Posterior vena cava (tissue), 2 donors: Measurements from ENCODE around the gene FN3KRP. TPM values are rescaled to one million over a fixed set of nuclear protein-coding genes. Genes with fewer than 3 reads are reported as not detected.
"Not testable (repeated sequence)": the region's sequence is repeated elsewhere in the genome, so short reads cannot be mapped to it uniquely, and the experiment has no call there.

Experiments used
- DNase-seq: peaks from one replicate; pipeline ENCODE4 v3.0.0-alpha.2; 2020; ENCODE audit warnings: low spot score
- intact Hi-C, 2 donors: fragments of 100-400 bp; cut with DNase I; formaldehyde crosslinking; loops; one replicate each; pipeline versions ENCODE4 v1.14.1 to v1.14.2; 2022 to 2023
- microRNA-seq, 2 donors: library from miRNA; unstranded; fragments of <30 nt; microRNA quantifications; one replicate each; pipeline ENCODE4 v1.2.0, GENCODE V29; 2020 to 2021; ENCODE audit warnings: borderline microRNAs expressed in 2 of 2
- total RNA-seq, 2 donors: library from RNA; stranded (reverse); fragmentation: NEBNext Ultra II Directional; extraction: Animal tissue kit (Norgen Biotek cat#: 25700); gene quantifications; one replicate each; pipeline ENCODE4 v1.2.1, GENCODE V29; 2021
- donor health status: DM: yes; HTN: yes; CAD: no.
- donor health status: DM: yes; HTN: yes; CAD: no.

FN3KRP gene
- total RNA-seq, 2 donors from 2014 or later = 18.5 to 19.5 TPM

GRCh38 chr17:82756166-82756565, 39.7 kb downstream of the FN3KRP start:
- no peak for DNase-seq
- intact Hi-C loops = no loop called here

GRCh38 chr17:82765371-82765770, 48.9 kb downstream of the FN3KRP start:
- no peak for DNase-seq
- intact Hi-C loops = no loop called here

- no peak for DNase-seq
Observed at GRCh38 chr17:82767041-82767754, 50.7 kb downstream of the FN3KRP start.

GRCh38 chr17:82769041-82769440, 52.5 kb downstream of the FN3KRP start:
- DNase-seq = no peak
- intact Hi-C loops = no loop called here

More at GRCh38 chr17:82767041-82767754, 50.7 kb downstream of the FN3KRP start:
- intact Hi-C loops = no loop called here

GRCh38 chr17:82772026-82772425, 55.5 kb downstream of the FN3KRP start:
- intact Hi-C loops = loop anchor here in 1 of 2 donors (10.0 kb wide), 1 partner anchor 417 kb away; the partner anchor contains the start of gene TEX19
- no peak for DNase-seq

- intact Hi-C loops = loop anchor here in 1 of 2 donors (10.0 kb wide), 1 partner anchor 420 kb away; the partner anchor contains the start of gene TEX19
- DNase-seq = not testable (repeated sequence)
Observed at GRCh38 chr17:82774456-82774855, 58.0 kb downstream of the FN3KRP start.

- intact Hi-C loops = loop anchor here in 1 of 2 donors (10.0 kb wide), 1 partner anchor 420 kb away; the partner anchor contains the start of gene TEX19
- peak; percentile 90 for DNase-seq
Observed at GRCh38 chr17:82775001-82775823, 58.7 kb downstream of the FN3KRP start.

GRCh38 chr17:82776454-82776853, 59.9 kb downstream of the FN3KRP start:
- intact Hi-C loops = loop anchor here in 1 of 2 donors (10.0 kb wide), 1 partner anchor 422 kb away; the partner anchor contains the start of gene TEX19

More at GRCh38 chr17:82776454-82776853, 59.9 kb downstream of the FN3KRP start:
- no peak for DNase-seq

Small RNA genes within 50 kb of the gene (microRNA-seq; reads per million reads assigned to microRNA genes)
- 0 to 1.3 reads per million in 2 donors for gene MIR4525

Other genes starting within 250 kb of the FN3KRP start
- gene FOXK2, start 197.0 kb upstream of the FN3KRP start, total RNA-seq = 10 to 100 TPM; 42.4 to 49.6 TPM
- gene WDR45B, start 68.3 kb upstream of the FN3KRP start, total RNA-seq = 10 to 100 TPM; 49.7 to 56.5 TPM
- 1 to 10 TPM; 4.2 to 6.3 TPM for gene RAB40B, start 18.0 kb upstream of the FN3KRP start, total RNA-seq
- 10 to 100 TPM in 1 of 2 donors, 1 to 10 TPM in 1; 9.6 to 13.2 TPM for gene FN3K, start 18.9 kb downstream of the FN3KRP start, total RNA-seq
- 10 to 100 TPM; 72.5 to 80.5 TPM for gene TBCD, start 35.4 kb downstream of the FN3KRP start, total RNA-seq
- not detected for gene ZNF750, start 123.3 kb downstream of the FN3KRP start, total RNA-seq